Tibial nerve (tissue), 4 donors: ENCODE measurements around the gene OR2V1.

Experiments used
- CTCF ChIP-seq, 5 experiments: fragments of 200-600 bp in 3 of 5; fragments of 450-650 bp in 2 of 5; sonication (generic) in 3 of 5; IDR thresholded peaks; one replicate each; pipeline ENCODE4 v1.5.1; 2016 to 2019; ENCODE audit warnings: antibody characterized with exemption in 5 of 5, mild to moderate bottlenecking in 3 of 5, moderate library complexity in 2 of 5
- EP300 ChIP-seq, 2 donors: sonication (generic); formaldehyde crosslinking; IDR thresholded peaks; one replicate each; pipeline ENCODE4 v1.6.1; 2017; ENCODE audit warnings: antibody characterized with exemption in 2 of 2, mild to moderate bottlenecking in 1 of 2
- POLR2A ChIP-seq, 2 donors: fragments of 450-650 bp; IDR thresholded peaks; one replicate each; pipeline ENCODE4 v1.6.1; 2017; ENCODE audit warnings: antibody characterized with exemption in 2 of 2, mild to moderate bottlenecking in 2 of 2, moderate library complexity in 2 of 2

GRCh38 chr5:181120306-181120705 is 10.7 kb downstream of the OR2V1 start:
- TF ChIP-seq POLR2A (IDR thresholded peaks at IDR 0.05) = no peak
- TF ChIP-seq CTCF (IDR thresholded peaks at IDR 0.05) = no peak
- no peak for TF ChIP-seq EP300 (IDR thresholded peaks at IDR 0.05)
